ENCODE results near the gene CATSPERZ.
A peak's percentile ranks its signal among the peaks of the same experiment; 100 is the strongest.

Gene CATSPERZ

DNA sequence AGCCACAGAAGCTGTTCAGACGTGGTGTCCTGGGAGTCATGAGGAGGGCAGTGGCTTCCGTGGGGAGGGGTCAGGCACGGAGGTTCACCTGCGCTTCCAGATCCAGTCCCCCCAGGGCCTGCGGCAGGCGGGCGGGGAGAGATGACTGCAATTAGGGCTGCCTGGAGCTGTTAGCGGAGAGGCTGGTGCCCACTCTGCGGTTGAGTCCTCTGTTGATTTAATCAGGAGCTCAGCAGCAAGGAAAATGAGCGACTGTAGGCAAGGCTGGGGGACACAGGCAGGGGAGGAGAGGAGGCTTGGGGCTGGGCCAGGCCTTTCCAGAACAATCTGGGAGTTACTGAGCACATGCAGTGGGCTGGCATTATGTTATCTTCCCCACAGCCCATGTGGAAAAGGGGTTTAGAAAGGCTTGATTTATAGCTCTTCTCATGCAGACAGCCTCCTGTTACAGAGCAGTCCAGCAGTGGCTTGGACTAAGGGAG lies 35.7 kb upstream of the CATSPERZ start:
- no peak for DNase-seq

DNA sequence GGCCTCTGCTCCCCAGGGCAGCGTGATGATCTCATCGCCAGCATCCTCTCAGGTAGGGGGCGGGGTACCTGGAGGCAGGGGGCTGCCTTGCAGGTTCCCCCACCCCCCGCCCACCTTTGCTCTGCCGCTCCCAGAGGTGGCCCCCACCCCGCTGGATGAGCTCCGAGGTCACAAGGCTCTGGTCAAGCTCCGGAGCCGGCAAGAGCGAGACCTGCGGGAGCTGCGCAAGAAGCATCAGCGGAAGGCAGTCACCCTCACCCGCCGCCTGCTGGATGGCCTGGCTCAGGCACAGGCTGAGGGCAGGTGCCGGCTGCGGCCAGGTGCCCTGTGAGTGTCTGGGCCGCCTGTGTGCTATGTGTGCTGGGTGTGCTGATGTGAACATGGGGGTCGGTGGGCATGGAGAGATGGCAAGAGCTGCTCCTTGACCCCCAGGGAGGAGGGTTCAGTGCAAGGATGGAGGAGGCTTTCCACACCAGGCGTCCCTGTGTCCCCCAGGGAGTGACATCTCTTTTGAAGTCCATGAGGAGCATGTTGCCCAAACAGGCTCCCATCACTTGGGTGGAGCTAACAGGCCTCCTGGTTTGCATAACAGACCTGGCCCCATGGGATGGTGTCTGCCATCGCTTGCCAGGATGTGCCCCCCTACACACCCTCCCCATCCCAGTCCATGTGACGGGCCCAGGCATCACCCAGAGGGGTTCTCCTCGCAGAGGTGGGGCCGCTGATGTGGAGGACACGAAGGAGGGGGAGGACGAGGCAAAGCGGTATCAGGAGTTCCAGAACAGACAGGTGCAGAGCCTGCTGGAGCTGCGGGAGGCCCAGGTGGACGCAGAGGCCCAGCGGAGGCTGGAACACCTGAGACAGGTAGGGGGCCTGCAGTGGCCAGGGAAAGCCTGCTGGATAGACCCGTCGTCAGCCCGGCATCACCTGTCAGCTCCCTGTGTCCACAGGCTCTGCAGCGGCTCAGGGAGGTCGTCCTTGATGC lies 34.7 kb upstream of the CATSPERZ start:
- DNase-seq, result no peak

DNA sequence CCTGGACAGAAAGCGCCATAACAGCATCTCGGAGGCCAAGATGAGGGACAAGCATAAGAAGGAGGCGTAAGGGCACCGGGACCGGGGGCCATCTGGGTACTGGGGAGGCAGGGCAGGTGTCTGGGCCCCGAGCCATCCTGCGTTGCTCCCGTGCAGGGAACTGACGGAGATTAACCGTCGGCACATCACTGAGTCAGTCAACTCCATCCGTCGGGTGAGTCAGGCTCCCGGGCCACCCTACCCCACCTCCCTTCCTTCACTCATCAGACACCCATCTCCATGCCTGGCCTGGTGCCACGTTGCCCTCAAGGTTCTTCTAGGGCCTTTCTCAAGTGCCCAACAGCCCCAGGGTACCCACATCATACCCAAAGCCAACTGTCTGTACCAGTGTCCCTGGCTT lies 33.8 kb upstream of the CATSPERZ start:
- no peak for DNase-seq

DNA sequence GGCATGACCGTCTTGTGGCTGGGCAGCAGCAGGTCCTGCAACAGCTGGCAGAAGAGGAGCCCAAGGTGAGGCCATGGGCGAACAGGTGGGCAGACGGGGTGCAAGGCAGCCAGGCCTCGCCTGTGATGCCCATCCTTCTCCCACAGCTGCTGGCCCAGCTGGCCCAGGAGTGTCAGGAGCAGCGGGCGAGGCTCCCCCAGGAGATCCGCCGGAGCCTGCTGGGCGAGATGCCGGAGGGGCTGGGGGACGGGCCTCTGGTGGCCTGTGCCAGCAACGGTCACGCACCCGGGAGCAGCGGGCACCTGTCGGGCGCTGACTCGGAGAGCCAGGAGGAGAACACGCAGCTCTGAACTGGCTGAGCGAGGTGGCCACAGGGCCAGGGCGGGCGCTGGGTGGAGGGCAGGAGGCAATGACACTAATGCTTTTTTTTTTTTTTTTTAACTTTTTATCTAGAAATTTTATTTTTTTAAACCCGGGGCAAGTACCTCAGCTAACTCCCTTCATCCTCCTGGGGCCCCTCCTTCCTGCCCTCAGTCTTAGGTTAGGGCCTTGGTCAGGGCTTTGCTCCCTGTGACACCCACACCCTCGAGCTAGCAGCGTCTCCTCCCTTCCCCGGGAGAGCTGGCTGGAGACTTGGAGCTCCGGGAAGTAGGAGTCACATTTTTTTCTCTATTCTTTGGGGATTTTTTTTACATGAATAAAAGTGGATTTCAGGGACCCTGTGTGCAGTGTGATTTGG lies 32.8 kb upstream of the CATSPERZ start:
- DNase-seq, result no peak

DNA sequence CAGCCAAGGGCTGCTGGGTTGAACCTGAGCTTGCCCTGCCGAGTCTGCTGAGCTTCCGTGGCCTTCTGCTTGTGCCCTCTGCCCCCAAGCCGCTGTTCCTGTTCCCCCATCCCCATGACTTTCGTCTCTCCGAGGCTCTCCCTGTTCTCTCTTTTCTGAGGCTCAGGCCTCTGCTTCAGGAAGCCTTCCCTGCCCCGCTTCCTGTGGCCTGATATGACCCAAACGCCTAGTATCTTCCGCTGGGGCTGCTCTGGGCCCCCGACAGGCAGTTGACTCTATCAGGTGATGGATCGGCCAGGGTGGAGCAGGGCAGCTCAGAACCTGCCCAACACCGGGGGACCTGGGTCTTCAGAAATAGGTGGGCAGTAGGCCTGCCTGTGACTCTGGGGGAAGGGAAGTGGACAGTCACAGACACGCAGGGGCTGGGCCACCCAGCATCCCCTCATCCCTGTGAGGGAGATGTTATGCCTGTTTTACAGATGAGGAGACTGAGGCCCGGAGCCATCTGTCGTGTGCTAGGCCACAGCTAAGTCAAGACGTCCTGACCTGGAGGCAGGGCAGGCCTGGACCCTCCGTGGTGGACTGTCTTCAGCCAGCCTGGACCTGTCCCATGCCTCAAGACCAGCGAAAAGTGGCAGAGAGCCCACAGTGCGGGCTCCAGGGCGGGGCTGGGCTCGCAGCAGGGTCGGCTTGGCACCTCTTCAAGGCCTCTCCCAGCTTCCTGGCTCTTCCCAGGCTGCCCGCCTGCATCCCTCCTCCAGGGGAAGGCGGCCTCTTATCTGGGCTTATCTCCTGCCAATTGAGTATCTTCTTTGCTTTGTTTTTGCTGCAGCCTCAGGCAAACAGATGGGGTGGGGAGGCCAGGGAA lies 31.9 kb upstream of the CATSPERZ start:
- no peak for DNase-seq

DNA sequence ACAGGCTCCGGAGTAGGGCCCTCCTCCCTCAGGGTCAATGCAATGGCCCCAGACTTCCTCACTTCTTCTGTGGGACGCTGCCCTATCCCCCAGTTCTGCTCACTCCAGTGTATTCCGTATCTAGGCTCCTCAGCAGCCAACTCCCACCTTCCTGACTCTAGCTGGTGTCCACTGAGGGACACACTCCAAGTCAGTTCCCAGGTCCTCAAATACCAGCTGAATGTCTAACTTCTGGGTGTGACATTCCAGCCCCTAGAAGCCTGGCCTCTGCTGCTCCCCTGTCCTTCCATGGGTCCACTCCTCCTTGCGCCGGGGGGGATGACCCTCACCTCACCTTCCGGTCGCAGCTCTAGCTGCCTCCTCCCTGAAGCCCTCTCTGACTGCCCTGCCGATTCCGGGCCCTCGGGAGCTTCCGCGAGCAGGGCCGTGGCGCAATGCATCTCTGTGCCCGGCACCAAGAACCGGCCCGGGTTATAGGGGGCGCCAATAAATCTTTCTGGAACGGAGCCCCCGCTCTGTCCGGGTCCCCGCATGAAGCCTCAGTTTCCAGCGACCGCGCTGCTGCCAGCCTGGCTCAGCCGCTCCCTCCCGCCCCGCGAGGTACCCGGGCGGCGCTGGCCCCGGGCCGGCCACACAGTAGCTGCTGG lies 31.1 kb upstream of the CATSPERZ start:
- DNase-seq, result peak; percentile 58

DNA sequence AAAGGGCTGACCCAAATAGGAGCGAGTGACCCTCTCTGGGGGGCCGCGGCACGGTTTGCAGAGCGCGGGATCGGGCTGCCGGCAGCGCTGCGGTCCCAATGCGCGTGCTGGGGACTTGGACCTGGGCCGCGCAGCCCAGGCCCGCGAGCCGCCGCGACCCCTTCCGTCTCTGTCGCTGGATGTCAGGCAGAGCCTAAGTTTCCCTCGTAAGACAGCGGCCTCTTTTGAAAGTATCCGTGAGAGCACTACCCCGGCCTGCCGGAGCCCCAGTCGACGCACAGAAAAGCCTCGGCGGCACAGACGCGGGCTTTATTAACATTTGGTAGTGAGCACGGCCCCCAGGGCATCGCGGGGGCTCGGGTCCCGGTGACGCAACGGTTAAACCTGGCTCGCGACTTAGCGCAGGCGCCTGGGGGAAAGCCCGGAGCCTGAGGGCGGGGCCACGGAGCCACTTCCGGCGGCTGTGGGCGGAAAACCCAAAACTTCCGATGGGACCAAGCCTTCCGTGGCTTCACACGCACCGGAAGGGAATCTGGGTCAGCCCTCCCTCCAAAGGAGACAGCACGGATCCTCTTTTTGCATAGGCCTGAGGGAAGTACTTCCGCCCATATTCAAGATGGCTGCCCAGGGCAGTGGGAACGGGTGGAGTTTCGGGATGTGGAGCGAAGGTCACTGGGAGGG lies 30.5 kb upstream of the CATSPERZ start:
- DNase-seq, result peak; percentile 98

DNA sequence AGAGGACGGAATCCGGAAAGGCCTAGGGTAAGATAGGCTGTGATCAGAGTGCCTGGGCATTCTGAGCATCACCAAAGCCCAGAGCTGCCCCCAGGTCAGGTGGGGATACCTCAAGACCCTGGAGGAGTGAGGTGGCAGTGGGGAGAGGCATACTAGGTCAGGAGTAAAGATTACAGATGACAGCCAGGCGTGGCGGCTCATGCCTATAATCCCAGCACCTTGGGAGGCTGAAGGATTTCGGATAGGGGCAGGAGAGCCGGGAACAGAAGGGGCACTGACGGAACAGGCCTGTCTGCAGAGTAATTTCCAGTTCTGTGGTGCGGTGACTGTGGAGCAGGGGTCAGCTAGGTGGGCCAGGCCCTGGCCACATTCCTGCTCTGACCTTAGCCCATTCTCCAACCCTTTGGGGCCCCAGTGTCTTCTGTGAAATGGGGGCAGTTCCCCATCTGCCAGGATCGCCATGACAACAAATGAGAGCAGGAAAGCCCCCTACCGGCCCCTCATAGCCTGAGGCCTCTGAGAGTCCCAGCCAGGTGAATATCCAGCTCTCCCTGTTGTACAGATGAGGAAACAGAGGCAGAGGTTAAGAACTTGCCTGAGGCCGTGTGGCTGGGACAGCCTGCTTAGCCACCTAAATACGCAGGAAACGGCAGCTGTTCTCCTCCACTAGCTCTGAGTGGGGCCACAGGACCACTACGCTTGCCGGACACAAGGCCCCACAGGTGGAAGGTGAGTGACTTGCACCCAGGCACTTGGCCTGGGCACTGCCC lies 24.9 kb upstream of the CATSPERZ start:
- DNase-seq, result no peak

DNA sequence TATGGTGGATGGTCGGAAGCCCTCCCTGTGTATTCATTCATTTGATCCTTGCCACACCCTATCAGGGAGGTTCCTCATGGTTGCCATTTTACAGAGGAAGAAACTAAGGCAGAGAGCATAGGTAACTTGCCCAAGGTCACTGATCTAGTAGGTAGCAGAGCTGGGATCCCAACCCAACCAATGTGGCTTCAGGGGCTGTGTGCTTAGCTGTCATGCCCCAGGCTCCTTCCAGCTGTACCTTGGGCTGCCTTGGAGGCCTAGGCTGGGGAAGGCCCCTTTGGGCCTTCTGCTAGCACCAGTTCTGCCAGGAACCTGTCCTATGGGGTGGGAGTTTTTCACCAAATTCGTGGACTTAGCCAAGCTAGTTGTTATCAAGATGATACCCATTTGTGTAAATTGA lies 24.3 kb upstream of the CATSPERZ start:
- no peak for DNase-seq

DNA sequence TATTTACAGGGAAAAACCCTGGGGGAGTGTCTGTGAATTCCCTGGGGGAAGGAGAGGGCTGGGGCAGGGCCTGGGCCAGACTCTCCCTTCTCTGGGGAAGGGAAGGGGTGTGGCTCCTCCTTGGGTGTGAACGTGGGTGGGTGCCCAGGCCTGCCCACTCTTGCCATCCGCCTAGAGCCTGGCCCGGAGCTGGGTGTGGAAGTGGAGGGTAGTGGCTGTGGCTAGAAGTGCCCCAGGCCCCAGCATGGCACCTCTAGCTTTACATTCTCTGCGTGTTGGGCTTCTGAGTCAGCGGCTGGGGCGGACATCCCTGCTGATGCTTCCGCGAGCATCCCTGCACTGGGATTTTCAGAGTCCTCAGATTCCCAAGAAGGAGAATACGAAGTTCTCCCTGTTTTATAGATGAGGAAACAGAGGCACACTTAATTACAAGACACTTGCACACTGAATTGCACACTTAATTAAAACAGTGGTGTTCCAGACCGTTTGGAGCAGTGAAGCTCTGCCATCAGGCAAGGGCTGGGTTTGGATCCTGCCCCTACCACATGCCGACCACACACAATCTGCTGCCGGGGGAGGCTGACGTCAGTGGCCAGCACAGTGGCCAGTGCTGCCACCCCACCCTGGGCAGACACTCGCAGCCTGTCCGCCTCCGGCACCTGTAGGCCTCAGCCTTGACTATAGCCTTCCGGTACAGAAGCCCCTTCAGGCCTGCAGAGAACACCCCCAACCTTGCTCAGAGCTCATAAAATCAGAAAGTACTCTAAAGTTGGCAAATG lies 23.3 kb upstream of the CATSPERZ start:
- DNase-seq, result no peak

DNA sequence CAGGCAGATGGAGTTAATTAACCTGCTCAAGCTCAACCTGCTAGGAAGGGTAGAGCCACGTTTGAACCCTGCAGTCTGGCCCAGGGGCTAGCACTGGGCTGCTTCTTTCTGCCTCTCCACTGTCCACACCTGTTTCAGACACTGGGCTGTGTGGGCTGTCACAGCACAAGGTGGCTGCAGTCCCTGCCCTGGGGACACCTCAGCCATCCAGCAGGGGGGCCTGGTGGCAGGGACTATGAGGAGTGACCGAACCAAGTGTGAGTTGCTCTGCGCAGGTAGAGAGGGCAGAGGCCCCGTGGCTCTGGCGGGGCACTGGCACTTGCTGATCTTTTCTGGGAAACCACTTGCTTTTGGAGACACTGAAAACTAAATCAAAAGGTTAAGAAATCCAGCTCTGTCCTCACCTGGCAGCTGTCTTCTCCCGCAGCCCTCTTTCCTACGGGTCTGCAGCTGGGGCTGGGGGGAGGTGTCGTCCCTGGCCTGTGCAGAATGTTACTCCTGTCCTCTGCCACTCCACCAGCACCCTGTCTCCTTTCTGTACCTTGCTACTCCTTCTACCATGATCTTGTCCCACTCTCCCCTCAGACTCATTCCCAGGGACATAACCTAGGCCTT lies 21.5 kb upstream of the CATSPERZ start:
- no peak for DNase-seq

DNA sequence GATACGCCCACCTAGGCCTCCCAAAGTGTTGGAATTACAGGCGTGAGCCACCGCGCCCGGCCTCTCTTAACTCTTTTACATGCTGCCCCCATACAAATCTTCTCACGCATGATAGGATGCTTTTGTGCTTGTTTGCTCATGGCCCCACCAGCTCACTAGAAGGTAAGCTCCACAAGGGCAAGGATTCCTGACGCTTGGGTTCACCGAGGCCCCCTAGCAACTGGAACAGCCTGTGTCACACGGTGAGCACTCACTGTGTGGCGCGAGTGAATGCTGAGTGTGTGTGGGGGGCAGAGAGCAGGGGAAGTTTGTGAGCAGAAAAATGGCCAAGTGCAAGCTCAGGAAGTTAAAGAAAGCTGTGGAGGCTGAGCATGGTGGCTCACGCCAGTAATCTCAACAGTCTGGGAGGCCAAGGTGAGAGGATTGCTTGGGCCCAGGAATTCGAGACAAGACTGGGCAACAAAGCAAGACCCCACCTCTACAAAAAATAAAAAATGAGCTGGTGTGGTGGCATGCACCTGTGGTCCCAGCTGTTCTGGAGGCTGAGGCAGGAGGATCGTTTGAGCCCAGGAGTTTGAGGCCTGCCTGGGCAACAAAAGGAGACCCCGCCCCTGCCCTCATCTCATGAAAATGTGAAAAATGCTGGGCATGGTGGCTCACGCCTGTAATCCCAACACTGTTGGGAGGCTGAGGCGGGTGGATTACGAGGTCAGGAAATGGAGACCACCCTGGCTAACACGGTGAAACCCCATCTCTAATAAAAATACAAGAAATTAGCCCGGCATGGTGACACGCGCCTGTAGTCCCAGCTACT lies 18.0 kb upstream of the CATSPERZ start:
- no peak for DNase-seq

DNA sequence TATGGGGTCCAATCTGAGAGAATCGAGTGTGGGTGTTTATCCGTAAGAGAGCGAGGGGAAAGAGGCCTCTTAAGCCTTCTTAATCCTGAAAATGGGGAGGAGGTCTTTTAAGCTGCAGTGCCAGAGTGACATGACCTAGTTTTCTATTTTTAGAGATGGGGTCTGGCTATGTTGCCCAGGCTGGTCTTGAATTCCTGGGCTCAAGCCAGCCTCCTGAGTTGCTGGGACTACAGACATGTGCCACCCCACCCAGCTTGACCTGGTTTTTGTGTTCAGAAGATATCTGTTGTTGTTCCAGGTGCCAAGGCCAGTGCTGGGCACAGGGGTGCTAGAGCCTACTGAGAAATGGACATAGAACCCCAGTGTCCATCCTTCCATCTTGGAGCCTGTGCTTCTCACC lies 17.1 kb upstream of the CATSPERZ start:
- no peak for DNase-seq

DNA sequence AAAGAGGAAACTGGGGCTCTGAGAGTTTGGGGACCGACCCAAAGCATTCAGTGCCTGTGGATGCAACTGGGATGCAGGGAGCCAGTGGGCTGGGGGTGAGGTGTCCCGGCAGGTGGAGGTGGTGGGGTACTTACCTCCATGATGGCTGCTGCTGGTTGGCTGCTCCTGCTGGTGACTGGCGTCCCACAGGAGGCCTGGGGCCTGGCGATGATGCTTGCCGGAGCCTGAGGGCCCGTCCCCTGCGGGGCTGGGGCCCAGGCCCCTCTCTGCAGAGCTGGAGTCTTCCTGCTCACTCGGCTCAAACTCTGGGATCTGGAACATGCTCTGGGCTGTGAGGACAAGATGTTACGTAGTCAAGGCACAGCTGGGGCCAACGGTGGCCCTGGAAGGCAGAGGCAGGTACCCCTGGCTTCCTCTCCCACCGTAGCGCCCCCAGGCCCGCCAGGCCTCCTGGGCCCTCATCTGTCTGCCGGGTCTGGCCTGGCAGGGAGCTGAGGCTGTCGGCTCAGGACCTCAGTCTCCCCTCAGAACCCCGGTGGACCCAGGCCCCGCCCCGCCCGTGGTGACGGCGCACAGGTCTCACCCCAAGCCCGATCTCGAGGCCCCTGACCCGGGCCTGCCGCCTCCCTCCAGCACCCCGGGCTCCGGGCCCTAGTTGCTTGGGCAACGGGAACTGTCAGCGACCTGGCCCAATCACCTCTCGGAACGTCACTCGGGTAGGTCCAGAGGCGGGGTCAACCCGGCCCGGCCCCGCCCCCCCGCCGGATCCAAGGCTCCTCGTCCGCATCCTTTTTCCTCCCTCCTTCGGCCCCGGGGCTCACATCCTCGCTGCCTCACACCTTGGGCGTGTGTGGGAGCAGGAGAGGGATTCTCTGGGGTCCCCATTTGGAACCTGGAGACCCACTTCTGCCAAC lies 15.9 kb upstream of the CATSPERZ start, which contains the start of gene BAD:
Gene BAD (minus strand): TSS at position 618 of the 914 bp plus-strand sequence. CDS start 297 bp downstream, at position 321.
- DNase-seq, result peak; percentile 95

DNA sequence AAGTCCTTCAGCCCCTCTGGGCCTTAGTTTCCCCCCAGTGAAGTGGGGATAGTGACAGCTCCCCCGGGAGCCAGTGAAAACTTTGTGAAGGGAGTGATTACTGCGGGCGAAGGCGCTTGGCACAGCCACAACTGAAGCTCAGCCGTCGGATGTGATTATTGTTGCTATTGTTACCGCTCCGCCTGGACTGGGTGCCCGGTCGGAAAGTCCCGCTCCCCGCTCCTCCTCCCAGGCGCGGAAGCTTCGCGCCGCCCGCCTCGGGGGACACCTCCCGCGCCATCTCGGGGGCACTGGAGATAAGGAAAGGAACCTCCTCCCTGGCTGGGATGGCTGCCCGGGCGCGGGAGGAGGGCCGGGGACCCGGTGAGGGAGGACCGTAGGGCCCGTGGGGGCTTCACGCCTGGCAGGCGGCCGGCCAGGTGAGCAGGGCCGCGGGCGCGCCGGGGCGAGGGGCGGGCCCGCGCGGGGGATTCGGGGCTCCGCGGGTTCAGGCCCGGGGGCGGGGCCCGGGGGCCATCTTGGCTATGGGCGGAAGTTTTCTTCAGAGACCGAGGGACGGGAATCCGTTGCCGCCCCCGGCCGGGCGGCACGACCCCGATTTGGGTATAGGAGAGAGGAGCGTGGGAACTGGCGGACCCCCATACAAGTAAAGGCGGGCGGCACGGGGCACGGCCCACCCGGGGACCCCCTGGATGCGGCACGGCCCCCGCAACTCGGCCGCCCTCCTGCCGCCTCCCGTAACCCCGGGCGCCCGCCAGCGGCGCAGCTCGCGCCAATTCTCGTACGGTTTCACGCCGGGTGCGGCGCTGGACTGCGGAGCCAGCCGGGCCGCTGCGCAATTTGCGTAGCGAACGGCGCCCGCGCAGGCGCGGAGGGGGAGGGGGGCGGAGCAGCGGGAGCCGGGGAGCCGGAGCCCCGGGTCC lies 14.9 kb upstream of the CATSPERZ start, which contains the start of gene GPR137:
Gene GPR137 (plus strand): TSS at position 887 of the 923 bp plus-strand sequence. CDS start 677 bp downstream, outside the sequence.
- DNase-seq, result peak; percentile 91

All from CD4-positive, alpha-beta T cell treated with Interleukin-15 for 1 hour (primary cell).